ENCODE measurements around the gene SPIB.
A peak's percentile ranks its signal among the peaks of the same experiment; 100 is the strongest.

SPIB gene

DNA sequence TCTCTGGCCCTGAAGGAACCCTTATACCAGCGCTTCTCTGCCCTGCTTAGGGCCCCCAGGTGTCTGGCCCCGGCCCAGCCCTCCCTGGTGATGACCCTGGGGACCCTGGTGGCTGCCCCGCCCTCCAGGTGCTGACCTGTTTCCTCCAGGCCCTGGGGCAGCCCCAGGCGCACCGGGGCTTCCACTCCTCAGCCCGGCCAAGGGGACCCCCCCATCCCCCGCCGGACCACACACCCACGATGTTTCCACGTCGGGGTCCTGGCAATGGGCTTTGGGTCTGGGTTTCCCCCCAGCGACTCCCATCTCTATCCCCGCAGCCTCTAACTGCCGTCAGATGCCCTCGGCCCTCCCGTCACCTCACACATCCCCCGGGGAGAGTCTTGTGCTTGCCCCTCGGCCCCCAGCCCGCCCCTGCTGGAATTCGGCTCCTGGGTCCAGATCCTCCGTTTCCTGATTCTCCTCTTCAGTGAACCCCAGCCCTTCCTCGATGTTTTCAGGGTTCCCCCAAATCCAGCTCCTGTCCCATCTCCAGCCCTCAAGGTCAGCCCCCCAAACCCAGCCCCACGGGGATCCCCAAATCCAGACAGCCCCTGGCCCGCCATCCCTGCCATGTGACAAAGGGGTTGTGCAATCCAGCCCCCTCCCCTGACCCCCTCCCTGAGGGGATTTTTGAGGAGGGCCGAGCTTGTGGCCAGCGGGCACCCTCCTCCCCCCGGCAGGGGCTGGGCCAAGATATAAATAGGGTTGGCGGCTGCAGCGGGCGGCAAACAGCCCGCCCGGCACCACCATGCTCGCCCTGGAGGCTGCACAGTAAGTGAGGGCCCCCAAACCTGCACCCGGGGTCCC is at the start of gene SPIB:
TSS of gene SPIB (plus strand) at position 763 of the 846 bp plus-strand sequence. CDS start at position 788, 25 bp downstream.
- TF ChIP-seq CSDC2 (CRISPR knock-in tag; IDR thresholded peaks at IDR 0.05), result no peak
- TF ChIP-seq ISL1 (CRISPR knock-in tag; IDR thresholded peaks at IDR 0.05), result no peak
- TF ChIP-seq, protein P1, sequence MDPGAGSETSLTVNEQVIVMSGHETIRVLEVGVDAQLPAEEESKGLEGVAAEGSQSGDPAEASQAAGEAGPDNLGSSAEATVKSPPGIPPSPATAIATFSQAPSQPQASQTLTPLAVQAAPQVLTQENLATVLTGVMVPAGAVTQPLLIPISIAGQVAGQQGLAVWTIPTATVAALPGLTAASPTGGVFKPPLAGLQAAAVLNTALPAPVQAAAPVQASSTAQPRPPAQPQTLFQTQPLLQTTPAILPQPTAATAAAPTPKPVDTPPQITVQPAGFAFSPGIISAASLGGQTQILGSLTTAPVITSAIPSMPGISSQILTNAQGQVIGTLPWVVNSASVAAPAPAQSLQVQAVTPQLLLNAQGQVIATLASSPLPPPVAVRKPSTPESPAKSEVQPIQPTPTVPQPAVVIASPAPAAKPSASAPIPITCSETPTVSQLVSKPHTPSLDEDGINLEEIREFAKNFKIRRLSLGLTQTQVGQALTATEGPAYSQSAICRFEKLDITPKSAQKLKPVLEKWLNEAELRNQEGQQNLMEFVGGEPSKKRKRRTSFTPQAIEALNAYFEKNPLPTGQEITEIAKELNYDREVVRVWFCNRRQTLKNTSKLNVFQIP (CRISPR knock-in tag; IDR thresholded peaks at IDR 0.05; ENCODE audit: borderline replicate concordance, low read depth), result no peak
- TF ChIP-seq, protein P2, sequence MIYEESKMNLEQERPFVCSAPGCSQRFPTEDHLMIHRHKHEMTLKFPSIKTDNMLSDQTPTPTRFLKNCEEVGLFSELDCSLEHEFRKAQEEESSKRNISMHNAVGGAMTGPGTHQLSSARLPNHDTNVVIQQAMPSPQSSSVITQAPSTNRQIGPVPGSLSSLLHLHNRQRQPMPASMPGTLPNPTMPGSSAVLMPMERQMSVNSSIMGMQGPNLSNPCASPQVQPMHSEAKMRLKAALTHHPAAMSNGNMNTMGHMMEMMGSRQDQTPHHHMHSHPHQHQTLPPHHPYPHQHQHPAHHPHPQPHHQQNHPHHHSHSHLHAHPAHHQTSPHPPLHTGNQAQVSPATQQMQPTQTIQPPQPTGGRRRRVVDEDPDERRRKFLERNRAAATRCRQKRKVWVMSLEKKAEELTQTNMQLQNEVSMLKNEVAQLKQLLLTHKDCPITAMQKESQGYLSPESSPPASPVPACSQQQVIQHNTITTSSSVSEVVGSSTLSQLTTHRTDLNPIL (CRISPR knock-in tag; IDR thresholded peaks at IDR 0.05; ENCODE audit: low read depth), result no peak
- no peak for TF ChIP-seq ESRRG (CRISPR knock-in tag; IDR thresholded peaks at IDR 0.05)
- TF ChIP-seq GLIS3 (CRISPR knock-in tag; IDR thresholded peaks at IDR 0.05), result no peak
- no peak for TF ChIP-seq ZNF565 (CRISPR knock-in tag; conservative IDR thresholded peaks at IDR 0.05; ENCODE audit: low read depth)
- TF ChIP-seq ZNF8 (CRISPR knock-in tag; IDR thresholded peaks at IDR 0.05), result no peak
- no peak for TF ChIP-seq ARNTL (CRISPR knock-in tag; IDR thresholded peaks at IDR 0.05; ENCODE audit: borderline replicate concordance, low read depth)
- TF ChIP-seq, protein P3, sequence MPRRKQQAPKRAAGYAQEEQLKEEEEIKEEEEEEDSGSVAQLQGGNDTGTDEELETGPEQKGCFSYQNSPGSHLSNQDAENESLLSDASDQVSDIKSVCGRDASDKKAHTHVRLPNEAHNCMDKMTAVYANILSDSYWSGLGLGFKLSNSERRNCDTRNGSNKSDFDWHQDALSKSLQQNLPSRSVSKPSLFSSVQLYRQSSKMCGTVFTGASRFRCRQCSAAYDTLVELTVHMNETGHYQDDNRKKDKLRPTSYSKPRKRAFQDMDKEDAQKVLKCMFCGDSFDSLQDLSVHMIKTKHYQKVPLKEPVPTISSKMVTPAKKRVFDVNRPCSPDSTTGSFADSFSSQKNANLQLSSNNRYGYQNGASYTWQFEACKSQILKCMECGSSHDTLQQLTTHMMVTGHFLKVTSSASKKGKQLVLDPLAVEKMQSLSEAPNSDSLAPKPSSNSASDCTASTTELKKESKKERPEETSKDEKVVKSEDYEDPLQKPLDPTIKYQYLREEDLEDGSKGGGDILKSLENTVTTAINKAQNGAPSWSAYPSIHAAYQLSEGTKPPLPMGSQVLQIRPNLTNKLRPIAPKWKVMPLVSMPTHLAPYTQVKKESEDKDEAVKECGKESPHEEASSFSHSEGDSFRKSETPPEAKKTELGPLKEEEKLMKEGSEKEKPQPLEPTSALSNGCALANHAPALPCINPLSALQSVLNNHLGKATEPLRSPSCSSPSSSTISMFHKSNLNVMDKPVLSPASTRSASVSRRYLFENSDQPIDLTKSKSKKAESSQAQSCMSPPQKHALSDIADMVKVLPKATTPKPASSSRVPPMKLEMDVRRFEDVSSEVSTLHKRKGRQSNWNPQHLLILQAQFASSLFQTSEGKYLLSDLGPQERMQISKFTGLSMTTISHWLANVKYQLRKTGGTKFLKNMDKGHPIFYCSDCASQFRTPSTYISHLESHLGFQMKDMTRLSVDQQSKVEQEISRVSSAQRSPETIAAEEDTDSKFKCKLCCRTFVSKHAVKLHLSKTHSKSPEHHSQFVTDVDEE (CRISPR knock-in tag; IDR thresholded peaks at IDR 0.05), result no peak

DNA sequence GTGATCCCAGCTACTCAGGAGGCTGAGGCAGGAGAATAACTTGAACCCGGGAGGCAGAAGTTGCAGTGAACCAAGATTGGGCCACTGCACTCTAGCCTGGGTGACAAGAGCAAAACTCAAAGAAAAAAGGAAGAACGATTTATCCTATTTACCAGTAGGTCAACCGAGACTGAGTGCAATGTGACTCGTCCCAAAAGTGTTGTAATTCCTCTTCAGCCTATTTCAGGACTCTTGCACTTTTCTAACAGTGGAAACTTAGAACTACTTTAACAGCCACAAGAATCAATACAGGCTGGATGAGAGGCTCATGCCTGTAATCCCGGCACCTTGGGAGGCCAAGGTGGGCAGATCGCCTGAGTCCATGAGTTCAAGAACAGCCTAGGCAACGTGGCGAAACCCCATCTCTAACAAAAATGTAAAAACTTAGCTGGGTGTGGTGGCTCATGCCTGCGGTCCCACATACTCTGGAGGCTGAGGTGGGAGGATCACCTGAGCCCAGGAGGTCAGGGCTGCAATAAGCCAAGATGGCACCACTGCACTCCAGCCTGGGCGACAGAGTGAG is 46.7 kb upstream of the SPIB start:
- TF ChIP-seq, protein P1 (CRISPR knock-in tag; IDR thresholded peaks at IDR 0.05; ENCODE audit: borderline replicate concordance, low read depth), result no peak
- ATAC-seq, result no peak

More for the DNA sequence above, at the start of gene SPIB:
- ATAC-seq, result no peak

DNA sequence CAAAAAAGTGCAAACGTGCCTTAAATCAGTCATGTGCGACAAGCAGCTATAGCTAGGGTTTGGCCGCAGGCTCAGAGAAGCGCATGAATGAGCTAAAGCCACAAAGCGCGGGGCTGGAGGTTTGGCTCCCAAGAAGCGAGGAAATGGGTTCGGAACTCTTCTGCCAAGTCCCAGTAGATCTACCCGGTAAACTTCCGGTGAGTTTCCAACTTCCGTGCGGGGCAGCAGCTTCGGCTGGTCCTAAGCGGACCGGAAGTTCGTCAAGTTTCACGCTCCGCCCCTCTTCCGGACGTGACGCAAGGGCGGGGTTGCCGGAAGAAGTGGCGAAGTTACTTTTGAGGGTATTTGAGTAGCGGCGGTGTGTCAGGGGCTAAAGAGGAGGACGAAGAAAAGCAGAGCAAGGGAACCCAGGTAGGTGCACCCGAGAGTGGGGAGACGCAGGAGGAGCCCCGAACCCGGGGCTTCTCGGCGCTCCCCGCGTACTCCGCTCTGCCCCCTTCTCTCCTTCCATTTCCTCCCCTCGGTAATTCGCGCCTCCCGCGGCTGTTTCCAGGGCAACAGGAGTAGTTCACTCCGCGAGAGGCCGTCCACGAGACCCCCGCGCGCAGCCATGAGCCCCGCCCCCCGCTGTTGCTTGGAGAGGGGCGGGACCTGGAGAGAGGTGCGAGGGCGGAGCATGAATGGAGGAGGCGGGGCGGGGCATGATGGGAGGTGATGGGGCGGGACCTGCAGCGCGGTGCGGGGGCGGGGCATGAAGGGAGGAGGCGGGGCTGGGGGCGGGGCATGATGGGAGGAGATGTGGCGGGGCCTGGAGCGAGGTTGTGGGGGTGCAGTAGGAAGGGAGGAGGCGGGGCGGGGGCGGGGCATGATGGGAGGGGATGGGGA is 42.3 kb upstream of the SPIB start, which contains the start of gene NR1H2:
TSS of gene NR1H2 (plus strand) at position 292 of the 885 bp plus-strand sequence. CDS start 1,149 bp downstream, outside the sequence.
- peak; percentile 95 for ATAC-seq
- TF ChIP-seq, protein P4, sequence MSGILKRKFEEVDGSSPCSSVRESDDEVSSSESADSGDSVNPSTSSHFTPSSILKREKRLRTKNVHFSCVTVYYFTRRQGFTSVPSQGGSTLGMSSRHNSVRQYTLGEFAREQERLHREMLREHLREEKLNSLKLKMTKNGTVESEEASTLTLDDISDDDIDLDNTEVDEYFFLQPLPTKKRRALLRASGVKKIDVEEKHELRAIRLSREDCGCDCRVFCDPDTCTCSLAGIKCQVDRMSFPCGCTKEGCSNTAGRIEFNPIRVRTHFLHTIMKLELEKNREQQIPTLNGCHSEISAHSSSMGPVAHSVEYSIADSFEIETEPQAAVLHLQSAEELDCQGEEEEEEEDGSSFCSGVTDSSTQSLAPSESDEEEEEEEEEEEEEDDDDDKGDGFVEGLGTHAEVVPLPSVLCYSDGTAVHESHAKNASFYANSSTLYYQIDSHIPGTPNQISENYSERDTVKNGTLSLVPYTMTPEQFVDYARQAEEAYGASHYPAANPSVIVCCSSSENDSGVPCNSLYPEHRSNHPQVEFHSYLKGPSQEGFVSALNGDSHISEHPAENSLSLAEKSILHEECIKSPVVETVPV (CRISPR knock-in tag; IDR thresholded peaks at IDR 0.05), result peak; percentile 53; the same call in 1 of the 2 replicates
- TF ChIP-seq PPARA (CRISPR knock-in tag; IDR thresholded peaks at IDR 0.05; ENCODE audit: borderline replicate concordance), result no peak
- 0 out of 2 replicates have a peak, but pooled peaks have one; percentile 30 for TF ChIP-seq ZFP3 (CRISPR knock-in tag; IDR thresholded peaks at IDR 0.05)
- TF ChIP-seq, protein P2 (CRISPR knock-in tag; IDR thresholded peaks at IDR 0.05; ENCODE audit: low read depth), result peak; percentile 24; the same call in 1 of the 2 replicates
